Breast epithelium (tissue), 4 donors: ENCODE results near the gene SLC25A28. TPM values are rescaled to one million over a fixed set of nuclear protein-coding genes. Genes with fewer than 3 reads are reported as not detected.

Experiments
- DNase-seq, 2 donors: peaks; one replicate each; pipeline ENCODE4 v3.0.0-alpha.2; 2019; ENCODE audit warnings: low spot score in 2 of 2
- H3K27ac ChIP-seq, 2 donors: fragments of 200-600 bp; sonication (generic) in 1 of 2; one replicate each; pipeline ENCODE4 v1.5.1; 2016 to 2019; ENCODE audit warnings: mild to moderate bottlenecking in 1 of 2
- H3K27me3 ChIP-seq, 2 donors: fragments of 200-600 bp; sonication (generic) in 1 of 2; one replicate each; pipeline versions ENCODE4 v1.5.1 to v1.6.0; 2017 to 2019; ENCODE audit warnings: control low read depth in 1 of 2, mild to moderate bottlenecking in 1 of 2
- H3K36me3 ChIP-seq: fragments of 200-600 bp; one replicate; pipeline ENCODE4 v1.5.1; 2019
- H3K4me1 ChIP-seq, 2 donors: fragments of 200-600 bp; sonication (generic); one replicate each; pipeline ENCODE4 v1.5.1; 2016 to 2019; ENCODE audit warnings: control low read depth in 1 of 2
- H3K4me3 ChIP-seq, 3 donors: fragments of 200-600 bp; sonication (generic); 1 replicate in 2 of 3; 2 replicates in 1 of 3; pipeline ENCODE4 v1.5.1; 2016 to 2019; ENCODE audit warnings: mild to moderate bottlenecking in 3 of 3, moderate library complexity in 2 of 3
- H3K9me3 ChIP-seq, 2 donors: fragments of 200-600 bp; sonication (generic) in 1 of 2; one replicate each; pipeline ENCODE4 v1.5.1; 2016 to 2019; ENCODE audit warnings: control low read depth in 1 of 2
- CTCF ChIP-seq, 3 donors: fragments of 450-650 bp; IDR thresholded peaks; one replicate each; pipeline ENCODE4 v1.5.1; 2016 to 2017; ENCODE audit warnings: antibody characterized with exemption in 3 of 3, mild to moderate bottlenecking in 3 of 3, moderate library complexity in 3 of 3
- POLR2A ChIP-seq: fragments of 450-650 bp; IDR thresholded peaks from one replicate; pipeline ENCODE4 v1.6.1; 2016; ENCODE audit warnings: antibody characterized with exemption, mild to moderate bottlenecking, moderate library complexity
- POLR2AphosphoS5 ChIP-seq, 3 donors: sonication (generic); formaldehyde crosslinking; IDR thresholded peaks; one replicate each; pipeline ENCODE4 v1.6.1; 2017; ENCODE audit warnings: antibody characterized with exemption in 3 of 3
- intact Hi-C: fragments of 100-400 bp; cut with DNase I; formaldehyde crosslinking; loops from one replicate; pipeline ENCODE4 v1.15.1; 2023; ENCODE audit warnings: low total_unique reads
- total RNA-seq, 3 donors: library from RNA; depleted of rRNA; stranded (reverse); fragments of >200 nt; gene quantifications; one replicate each; pipeline ENCODE4 v1.1.0, GENCODE V29; 2016

SLC25A28 gene
- total RNA-seq, 3 donors from 2014 or later: 29.1 to 35.1 (median 33.1) TPM

GRCh38 chr10:99633832-99634231 is 13.6 kb upstream of the SLC25A28 start:
- TF ChIP-seq CTCF (IDR thresholded peaks at IDR 0.05): no peak
- no peak for TF ChIP-seq POLR2A
- no peak for TF ChIP-seq POLR2AphosphoS5 (IDR thresholded peaks at IDR 0.05)
- H3K9me3 ChIP-seq: no peaks in the 10 kb centered on the region
- H3K36me3 ChIP-seq: no peaks in the 10 kb centered on the region
- H3K4me3 ChIP-seq: no peak overlapping the region
- no peak overlapping the region for H3K27ac ChIP-seq
- no peak for DNase-seq
- no peaks in the 10 kb centered on the region for H3K4me1 ChIP-seq
- H3K27me3 ChIP-seq: no peaks in the 10 kb centered on the region
- intact Hi-C loops: no loop called here

GRCh38 chr10:99631496-99631895 is 11.3 kb upstream of the SLC25A28 start:
- H3K27me3 ChIP-seq: no peaks in the 10 kb centered on the region
- TF ChIP-seq POLR2A (no peak), CTCF (IDR thresholded peaks at IDR 0.05) (no peak), POLR2AphosphoS5 (IDR thresholded peaks at IDR 0.05) (no peak)
- no peaks in the 10 kb centered on the region for H3K36me3 ChIP-seq
- H3K4me1 ChIP-seq: no peaks in the 10 kb centered on the region
- intact Hi-C loops: no loop called here
- no peak overlapping the region for H3K4me3 ChIP-seq
- H3K27ac ChIP-seq: no peak overlapping the region
- no peak for DNase-seq
- no peaks in the 10 kb centered on the region for H3K9me3 ChIP-seq

- no peak for TF ChIP-seq CTCF (IDR thresholded peaks at IDR 0.05)
- no peak for TF ChIP-seq POLR2A
- no peak for TF ChIP-seq POLR2AphosphoS5 (IDR thresholded peaks at IDR 0.05)
- intact Hi-C loops: no loop called here
- no peak overlapping the region for H3K27ac ChIP-seq
Observed at GRCh38 chr10:99630991-99631390, 10.8 kb upstream of the SLC25A28 start.

GRCh38 chr10:99630433-99630832 is 10.2 kb upstream of the SLC25A28 start:
- no peaks in the 10 kb centered on the region for H3K27me3 ChIP-seq
- no peaks in the 10 kb centered on the region for H3K36me3 ChIP-seq
- H3K9me3 ChIP-seq: no peaks in the 10 kb centered on the region
- no peaks in the 10 kb centered on the region for H3K4me1 ChIP-seq
- TF ChIP-seq POLR2A (no peak), CTCF (IDR thresholded peaks at IDR 0.05) (peak in 1 of 3 donors; percentile 18), POLR2AphosphoS5 (IDR thresholded peaks at IDR 0.05) (no peak)
- intact Hi-C loops: no loop called here
- H3K27ac ChIP-seq: no peak overlapping the region
- no peak overlapping the region for H3K4me3 ChIP-seq
- no peak for DNase-seq

More at GRCh38 chr10:99630991-99631390, 10.8 kb upstream of the SLC25A28 start:
- Histone ChIP-seq H3K9me3 (no peaks in the 10 kb centered on the region), H3K4me1 (no peaks in the 10 kb centered on the region), H3K36me3 (no peaks in the 10 kb centered on the region), H3K27me3 (no peaks in the 10 kb centered on the region), H3K4me3 (no peak overlapping the region)
- no peak for DNase-seq

- intact Hi-C loops: no loop called here
- no peaks in the 10 kb centered on the region for H3K36me3 ChIP-seq
- H3K27me3 ChIP-seq: no peaks in the 10 kb centered on the region
- TF ChIP-seq CTCF (IDR thresholded peaks at IDR 0.05) (no peak), POLR2AphosphoS5 (IDR thresholded peaks at IDR 0.05) (no peak), POLR2A (no peak)
- H3K9me3 ChIP-seq: no peaks in the 10 kb centered on the region
- DNase-seq: no peak
- H3K4me1 ChIP-seq: no peaks in the 10 kb centered on the region
- H3K4me3 ChIP-seq: no peak overlapping the region
- H3K27ac ChIP-seq: no peak overlapping the region
Observed at GRCh38 chr10:99629625-99629978, 9.4 kb upstream of the SLC25A28 start.
